ENCODE data around the gene NOL11.

DNA sequence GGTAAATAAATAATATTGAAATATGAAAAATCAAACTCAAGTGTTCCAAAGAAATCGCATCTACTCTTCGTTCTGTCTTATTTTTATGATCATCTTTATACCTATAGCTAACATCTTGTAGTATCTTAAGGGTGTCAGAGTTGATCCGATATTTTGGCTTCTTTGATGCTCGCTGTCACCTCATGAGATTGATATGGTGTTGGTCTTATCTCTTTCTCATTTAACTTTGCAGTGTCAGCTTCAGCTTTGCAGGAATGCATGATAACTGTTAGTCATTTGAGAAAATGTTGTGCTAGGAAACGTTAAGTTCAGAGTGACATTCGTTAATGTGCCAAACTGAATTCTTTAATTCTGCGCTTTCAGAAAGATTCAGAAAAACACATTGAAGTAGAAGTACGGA, 19.4 kb downstream of the NOL11 start:
- TF ChIP-seq, protein P1, sequence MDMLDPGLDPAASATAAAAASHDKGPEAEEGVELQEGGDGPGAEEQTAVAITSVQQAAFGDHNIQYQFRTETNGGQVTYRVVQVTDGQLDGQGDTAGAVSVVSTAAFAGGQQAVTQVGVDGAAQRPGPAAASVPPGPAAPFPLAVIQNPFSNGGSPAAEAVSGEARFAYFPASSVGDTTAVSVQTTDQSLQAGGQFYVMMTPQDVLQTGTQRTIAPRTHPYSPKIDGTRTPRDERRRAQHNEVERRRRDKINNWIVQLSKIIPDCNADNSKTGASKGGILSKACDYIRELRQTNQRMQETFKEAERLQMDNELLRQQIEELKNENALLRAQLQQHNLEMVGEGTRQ (CRISPR knock-in tag; IDR thresholded peaks at IDR 0.05): no peak
- TF ChIP-seq, protein P2, sequence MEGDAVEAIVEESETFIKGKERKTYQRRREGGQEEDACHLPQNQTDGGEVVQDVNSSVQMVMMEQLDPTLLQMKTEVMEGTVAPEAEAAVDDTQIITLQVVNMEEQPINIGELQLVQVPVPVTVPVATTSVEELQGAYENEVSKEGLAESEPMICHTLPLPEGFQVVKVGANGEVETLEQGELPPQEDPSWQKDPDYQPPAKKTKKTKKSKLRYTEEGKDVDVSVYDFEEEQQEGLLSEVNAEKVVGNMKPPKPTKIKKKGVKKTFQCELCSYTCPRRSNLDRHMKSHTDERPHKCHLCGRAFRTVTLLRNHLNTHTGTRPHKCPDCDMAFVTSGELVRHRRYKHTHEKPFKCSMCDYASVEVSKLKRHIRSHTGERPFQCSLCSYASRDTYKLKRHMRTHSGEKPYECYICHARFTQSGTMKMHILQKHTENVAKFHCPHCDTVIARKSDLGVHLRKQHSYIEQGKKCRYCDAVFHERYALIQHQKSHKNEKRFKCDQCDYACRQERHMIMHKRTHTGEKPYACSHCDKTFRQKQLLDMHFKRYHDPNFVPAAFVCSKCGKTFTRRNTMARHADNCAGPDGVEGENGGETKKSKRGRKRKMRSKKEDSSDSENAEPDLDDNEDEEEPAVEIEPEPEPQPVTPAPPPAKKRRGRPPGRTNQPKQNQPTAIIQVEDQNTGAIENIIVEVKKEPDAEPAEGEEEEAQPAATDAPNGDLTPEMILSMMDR (IDR thresholded peaks at IDR 0.05): no peak
- TF ChIP-seq, protein P3, sequence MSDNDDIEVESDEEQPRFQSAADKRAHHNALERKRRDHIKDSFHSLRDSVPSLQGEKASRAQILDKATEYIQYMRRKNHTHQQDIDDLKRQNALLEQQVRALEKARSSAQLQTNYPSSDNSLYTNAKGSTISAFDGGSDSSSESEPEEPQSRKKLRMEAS (CRISPR knock-in tag; IDR thresholded peaks at IDR 0.05): no peak
- TF ChIP-seq, protein P4, sequence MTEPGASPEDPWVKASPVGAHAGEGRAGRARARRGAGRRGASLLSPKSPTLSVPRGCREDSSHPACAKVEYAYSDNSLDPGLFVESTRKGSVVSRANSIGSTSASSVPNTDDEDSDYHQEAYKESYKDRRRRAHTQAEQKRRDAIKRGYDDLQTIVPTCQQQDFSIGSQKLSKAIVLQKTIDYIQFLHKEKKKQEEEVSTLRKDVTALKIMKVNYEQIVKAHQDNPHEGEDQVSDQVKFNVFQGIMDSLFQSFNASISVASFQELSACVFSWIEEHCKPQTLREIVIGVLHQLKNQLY (CRISPR knock-in tag; IDR thresholded peaks at IDR 0.05): no peak
- no peak for TF ChIP-seq IRF2 (CRISPR knock-in tag; IDR thresholded peaks at IDR 0.05; ENCODE audit: borderline replicate concordance, low read depth)

All from WTC11 (cell line).